Measurements from ENCODE around the gene SPA17.
A peak's percentile ranks its signal among the peaks of the same experiment; 100 is the strongest.

Gene SPA17

DNA sequence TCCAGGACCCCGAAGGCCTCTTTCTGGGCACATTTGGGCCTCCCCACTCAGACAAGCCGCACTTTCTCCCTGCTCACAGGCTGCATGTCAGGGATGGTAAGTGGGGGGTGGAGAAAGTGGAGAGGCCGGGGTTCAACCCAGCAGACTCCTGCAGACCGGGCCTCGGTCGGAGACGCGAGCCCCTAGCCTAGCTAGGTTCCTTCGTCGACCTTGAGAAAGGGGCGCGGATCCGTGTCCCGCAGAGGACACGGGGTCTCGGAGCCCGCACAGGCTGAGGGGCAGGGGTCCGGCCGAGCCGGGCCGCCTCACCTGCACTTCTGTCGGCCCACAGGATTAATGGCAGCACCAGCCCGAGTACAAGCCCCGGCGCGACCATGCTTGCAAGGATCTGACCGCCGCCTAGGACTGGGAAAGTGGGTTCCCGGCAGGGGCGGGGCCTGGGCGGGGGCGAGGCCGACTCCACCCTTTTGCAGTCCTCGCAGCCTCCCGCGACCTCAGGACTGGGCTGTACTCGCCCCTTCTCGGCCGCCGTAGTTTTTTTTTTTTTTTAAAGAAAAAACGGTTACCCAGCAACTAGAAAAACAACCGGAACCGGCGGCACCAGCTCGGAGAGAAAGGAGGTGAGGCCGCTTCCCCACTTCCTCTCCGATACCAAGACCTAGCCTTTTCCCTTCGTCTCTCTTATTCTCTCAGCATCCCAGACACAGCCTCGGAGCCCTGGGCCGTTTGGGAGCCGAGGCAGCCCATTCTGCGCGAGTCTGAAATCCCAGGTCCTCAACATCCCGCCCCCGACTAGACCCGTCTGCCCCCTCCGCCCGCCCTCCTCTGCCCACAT is at the start of gene SPA17, which contains the start of gene SIAE:
Gene SPA17 (plus strand): TSS at position 572 of the 835 bp plus-strand sequence. CDS start 1,361 bp downstream, outside the sequence.
Gene SIAE (minus strand): TSS at position 407 of the 835 bp plus-strand sequence. CDS start 31 bp downstream, at position 376.
- DNase-seq = peak; percentile 96

DNA sequence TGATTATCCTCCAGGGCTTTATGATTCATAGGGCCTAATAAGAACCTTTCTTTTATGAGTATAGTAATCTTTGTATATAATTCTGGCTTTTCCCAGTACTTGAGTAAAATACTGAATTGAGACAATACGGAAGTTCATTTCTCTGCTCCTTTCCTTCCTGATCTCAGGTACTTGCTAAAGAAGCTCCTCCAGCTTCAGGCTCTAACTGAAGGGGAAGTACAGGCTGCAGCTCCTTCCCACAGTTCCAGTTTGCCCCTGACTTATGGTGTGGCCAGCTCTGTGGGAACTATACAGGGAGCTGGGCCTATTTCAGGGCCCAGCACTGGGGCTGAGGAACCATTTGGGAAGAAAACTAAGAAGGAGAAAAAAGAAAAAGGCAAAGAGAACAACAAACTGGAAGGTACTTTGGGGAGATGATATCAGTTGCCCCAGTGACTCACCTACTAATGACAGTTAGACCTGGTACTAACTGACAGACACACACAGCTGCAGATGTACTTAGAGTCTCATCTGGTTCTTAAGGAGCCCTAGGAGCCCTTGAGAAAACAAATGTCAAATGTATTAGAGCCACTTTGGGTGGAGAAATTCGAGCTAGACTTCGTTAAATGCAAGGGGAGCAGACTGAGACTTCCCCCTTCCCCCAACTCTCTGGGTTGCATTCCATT is 48.1 kb upstream of the SPA17 start:
- DNase-seq = no peak

DNA sequence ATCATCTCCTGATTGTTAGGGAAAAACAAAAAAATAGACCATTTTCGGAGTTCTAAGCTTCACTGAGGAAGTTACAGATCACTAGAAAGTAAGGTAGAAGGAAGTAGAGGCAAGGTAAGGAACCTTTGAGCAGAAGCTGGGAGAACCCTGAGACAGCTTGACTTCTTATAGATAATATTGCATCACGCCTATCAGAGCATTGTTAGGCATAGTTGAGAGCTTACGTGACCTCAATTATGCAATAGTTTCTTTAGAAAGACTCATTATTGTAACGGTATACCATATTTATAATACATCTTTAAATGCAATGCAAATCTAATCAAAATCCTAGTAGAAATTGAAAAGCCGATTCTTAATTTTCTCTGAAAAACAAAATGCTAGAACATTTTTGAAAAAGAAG is 46.2 kb upstream of the SPA17 start:
- no peak for DNase-seq

DNA sequence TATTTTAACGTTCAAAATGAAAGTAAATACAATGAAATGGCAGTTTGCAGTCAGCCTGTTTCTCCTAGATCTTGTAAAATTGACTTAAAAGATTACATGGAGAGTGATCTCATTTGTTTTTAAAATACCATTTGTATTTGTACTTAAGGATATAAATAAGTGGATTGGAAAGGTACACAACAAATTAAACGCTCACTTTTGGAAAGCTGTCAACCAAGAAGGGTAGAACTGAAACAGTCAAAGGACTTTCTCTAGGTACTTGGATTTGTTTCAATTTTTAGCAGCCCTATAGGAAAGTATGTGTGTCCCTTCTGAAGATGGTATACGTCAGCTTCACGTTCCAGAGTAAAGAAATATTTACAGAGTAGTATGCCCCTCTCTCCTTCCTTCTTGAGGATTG is 43.7 kb upstream of the SPA17 start:
- no peak for DNase-seq

DNA sequence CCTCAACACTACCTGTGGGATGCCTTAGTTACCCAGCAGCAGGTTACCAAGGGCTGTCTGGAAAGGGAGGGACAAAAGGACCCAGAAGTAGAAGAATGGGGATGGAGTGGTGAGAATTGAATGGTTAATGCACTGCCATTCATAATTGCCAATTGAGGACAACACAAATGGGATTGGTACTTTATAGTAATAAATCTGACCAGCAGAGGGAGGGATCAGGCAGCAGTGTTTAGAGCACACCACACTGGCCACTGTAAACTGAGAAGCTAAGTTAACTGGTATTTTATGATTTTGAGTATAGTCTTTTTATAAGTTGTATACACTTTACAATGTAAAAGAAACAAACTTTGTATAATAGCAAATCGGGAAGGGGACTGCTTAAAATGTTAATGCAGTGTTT is 40.3 kb upstream of the SPA17 start:
- DNase-seq = no peak

DNA sequence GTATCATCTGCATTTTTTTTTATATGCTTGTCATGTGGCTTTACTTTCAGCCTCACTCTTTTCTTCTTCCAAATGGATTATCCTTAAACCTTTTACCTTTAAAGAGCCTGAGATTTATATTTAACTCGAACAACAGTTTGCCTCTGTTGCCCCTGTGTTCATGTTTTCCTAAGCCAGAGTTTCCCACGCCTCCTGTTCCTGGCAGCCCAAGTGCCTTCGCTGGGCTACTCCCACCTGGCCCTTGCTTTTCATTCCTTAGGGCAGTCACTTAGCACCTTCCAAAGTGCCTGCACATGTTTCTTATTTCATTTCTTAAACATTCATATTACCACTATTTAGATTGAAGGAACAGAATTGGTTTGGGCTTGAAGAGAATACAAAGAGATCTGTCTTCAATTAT is 37.8 kb upstream of the SPA17 start:
- DNase-seq = no peak

DNA sequence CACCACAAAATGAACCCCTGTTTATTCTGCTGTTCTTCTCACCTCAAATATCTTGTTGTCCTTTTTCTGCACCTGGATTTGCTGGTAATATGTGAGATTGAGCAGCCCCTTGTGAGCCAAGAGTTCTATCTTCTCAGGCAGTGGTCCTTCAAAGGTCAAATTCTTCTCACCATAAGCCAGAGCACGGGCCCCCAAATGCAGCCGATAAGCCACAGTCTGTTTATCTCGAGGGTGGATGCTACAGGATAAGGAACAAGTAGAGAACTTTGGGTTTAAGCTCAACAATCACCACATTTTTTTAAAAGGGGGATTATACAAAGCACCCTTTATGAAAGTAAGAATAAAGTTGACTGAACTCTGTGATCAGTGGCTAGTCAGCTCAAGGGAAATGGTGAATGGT is 35.2 kb upstream of the SPA17 start:
- DNase-seq = no peak

DNA sequence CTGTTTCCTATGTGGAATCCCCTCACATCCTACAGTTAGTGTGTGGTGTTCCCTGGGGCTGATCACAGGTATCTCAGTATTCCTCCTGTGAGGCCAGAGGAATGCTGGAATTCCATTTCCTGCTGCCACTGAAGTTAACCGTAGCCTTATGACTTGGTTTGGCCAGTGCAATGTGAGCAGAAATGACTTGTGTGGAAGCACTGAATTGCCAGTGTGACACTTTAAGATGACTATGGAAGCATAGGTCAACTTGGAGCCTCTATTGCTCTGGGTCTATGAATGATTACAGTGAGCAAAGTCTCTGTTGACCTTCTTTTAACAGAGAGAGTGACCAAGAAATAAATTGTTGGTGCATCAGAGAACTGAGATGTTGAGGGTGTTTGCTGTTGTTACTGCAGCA is 34.5 kb upstream of the SPA17 start:
- DNase-seq = no peak

DNA sequence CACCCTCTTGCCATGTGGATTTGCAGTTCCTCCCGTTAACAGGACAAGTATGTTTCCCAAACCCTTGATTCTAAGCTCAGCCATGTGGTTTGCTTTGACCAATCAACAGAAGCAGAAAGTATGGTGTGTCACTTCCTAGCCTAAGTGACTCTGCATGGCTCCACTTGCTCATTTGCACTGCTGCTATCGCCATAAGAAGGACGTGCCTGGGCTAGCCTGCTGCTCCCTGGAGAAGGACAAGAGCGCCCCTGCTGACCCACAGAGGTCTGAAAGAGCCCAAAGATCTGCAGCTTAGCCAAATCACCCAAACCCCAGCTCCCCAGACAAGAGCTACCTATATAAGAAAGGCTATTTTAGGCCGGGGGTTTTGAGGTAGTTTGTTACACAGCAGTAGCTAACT is 33.0 kb upstream of the SPA17 start:
- no peak for DNase-seq

DNA sequence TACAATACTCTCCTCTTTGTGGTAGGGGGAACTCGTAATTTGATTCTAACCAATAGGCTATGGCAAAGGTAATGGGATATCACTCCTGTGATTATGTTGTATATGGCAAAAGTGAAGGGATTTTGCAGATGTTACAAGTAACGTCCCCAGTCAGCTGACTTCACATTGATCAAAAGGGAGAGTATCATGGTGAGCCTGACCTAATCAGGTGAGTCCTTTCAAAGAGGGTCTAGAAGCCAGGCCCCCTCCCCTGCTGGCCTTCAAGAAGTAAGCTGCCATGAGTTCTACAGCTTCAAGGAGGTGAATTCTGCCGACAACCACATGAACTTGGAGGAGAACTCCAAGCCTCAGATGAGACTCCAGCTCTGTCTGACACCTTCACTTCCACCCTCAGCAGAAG is 31.1 kb upstream of the SPA17 start:
- no peak for DNase-seq

DNA sequence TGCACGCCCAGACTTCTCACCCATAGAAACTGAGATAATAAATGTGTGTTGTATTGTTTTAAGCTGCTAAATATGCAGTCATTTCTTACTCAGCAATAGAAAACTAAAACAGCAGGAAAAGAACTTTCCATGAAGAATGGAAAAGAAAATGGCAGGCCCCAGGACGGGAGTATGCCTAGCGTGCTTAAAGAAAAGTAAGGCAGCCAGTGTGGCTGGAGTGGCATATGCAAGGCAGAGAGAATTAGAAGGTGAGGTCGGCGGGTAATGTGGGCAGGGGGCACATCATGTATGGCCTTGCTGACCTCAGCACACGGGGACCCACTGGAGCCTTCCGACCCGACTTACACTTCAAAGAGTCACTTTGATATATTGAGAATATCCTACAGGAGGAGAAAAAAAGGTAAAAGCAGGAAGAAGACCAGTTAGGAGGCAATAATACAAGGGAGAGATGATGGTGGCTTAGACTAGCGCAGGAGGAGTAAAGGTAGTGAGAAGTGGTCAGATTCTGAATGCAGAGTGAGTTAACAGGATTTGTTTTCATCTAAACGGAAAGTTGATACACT is 30.6 kb upstream of the SPA17 start:
- no peak for DNase-seq

DNA sequence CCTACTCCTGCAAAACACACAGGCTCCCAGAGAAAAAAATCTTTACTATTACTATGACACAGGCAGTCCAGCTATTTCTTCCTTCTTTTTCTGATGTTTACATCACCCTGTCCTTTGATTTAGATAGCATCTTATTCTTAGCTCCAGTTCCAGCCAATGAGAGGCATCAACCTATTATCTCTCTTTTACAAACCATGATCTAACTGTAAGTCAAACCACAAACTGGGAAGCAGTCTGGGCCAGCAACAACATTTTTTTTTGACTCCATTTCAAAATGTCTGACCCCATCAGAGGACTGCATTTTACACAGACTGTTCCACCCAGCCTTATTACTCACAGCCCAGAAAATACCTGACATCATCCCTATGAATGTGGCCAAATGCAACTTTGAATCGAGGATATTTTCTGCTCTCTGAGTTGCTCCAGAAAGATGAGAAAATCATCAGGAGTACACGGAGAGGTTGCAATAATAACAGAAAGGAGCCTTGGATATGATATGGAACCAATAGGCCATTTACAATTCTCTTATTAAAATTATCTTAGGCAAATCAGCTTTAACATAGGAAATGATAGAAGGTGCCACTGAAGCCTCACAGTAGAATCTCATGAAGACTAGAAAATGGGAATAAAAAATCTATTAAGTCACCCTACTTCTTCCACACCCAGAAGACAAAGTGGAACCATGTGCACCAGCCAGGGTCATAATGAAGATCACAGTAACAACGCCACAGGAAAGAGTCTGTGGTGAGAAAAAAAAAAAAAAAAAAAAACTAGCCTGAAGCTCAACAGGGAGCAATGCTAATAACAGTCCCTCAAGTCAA is 29.9 kb upstream of the SPA17 start:
- DNase-seq = peak; percentile 48

DNA sequence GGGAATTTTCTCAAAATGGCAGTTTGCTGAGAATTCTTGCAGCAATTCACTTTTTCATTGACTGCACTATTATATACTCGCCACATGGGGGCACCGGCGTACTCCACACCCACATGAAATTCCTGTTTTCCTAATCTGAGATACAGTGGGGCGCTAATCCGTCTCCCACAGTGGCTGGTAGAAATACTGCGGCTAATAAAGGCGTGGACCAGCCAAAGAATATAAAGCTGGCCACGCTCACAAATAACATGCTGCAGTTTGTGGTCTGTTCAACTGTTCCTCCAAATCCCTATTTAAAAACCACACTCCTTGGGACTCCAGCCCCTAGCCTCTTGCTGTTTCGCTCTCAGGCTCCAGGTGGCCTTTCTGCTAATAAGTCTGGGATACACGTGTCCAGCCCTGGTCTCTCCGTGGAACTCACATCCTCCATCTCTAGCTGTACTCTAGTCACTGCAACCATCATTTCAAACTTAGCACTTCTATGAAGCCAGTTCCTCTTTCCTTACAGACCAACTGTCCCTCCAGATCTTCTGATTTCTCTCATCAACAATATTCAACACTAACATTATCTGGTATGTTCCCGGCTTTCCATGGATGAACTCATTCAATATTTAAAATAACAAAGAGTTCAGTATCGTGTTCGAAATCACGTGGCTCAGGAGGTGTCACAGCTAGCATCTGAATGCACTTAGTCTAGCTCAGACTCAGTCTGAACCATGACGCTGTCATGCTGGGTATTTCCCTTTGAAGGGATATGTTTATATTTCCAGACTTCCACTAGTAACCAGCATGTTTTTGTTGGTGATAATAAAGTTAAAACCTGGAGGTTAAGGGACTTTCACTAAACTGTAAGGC is 29.1 kb upstream of the SPA17 start:
- peak; percentile 90 for DNase-seq

DNA sequence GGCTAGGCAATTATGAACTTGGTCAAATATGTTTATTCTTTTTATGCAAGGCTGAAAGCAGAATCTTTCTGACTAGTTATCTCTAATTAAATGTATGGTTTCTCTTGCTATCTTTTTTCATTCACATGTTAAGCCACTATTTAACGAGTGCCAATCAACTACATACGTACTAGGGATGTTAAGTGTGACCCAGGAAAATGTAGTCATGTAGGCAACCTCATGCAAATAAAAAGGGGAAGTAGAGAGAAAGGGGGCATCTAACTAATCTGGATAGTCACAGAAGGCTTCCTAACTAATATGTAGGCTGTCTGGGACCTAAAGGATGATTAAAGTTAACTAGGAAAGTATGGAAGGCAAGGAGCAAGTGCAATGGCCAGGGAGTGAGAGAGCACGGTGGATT is 27.6 kb upstream of the SPA17 start:
- no peak for DNase-seq

DNA sequence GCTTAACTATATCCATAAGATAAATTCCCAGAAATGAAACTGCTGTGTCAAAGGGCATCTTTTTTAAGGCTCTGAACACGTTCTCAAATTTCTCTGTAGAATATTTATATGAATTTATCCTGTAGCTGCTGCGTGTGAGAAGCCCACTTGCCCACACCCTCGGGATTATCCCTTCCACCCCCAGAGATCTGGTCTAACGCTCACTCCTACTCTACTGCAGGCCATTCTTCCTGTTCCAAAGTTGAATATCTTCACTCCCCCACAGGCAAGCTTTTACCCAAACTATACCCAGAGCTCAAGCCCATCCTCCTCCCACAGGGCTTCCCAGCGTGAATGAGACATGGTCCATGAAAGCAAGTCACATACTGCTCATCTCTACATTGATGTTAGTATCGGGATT is 25.1 kb upstream of the SPA17 start:
- no peak for DNase-seq

DNA sequence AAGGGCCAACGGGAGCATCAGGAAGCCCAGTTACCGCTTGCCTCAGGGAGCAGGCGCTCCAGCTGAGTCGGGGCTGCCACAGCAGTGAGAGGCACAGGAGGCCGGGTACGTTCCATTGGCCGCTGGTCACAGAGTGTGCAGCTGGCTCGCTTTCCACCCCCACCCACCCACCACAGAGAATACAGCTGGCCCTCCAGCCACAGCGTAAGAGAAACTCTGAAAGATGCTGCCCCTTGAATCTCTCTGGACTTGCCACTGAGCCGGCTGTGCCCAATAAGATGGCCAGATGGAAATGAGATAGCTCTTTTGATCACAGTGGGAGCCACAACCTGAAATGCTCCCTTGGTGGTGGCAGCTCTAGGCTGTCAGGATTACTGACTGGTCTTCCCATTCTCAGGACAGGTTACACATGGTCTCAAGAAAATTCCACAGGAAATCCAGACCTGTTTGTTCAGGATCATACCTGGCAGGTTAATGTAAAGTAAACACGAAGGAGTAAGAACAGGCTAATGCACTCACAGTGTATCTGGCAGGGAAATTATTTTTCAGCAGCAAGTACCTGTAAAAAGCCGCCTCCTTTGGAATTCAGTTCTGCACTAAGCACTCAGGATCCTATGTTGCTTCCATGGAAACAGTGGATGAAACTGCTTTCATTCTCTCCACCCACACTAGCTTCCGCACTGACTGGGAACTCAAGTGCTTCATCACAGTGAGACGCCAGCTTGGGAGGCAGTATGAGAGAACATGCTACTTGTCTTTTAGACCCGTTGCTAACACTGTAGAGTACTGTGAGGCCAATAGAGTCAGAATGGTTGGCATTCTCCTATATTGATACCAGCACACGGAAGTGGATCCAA is 16.7 kb upstream of the SPA17 start:
- peak; percentile 58 for DNase-seq

DNA sequence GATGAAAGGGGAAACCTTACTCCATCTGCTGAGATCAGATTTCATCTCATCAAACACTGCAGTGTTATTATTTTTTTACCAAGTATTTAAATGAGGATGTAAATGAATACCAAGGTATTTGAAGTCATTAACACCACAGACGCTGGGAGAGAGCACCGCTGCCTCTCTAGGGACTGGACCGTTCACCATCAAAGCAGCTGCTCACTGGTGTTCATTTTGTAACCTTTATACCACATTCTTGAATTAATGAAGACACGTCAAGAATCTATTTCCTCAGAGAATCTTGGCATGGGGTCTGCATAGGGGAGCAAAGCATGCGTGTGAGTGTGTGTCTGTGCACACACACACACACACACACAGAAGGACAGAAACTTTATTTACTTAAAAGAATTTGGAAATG is 15.8 kb upstream of the SPA17 start:
- no peak for DNase-seq

DNA sequence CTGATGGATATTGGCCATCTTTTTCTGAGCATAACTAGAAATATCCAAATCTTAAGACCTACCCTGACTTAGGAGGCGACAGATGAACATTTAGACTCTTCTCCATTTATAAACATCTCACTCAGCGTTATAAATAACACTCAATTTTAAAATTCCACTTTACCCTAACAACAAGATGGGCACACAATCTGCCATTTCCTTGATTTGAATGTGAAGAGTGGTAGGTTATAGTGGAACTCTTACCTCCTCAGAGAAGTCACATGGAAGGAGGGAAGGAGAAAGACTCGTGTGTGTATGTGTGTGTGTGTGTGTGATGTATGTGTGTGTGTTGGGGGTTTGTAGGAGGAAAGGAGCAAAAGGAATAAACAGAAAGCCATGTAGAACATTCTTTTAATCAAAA is 15.2 kb upstream of the SPA17 start:
- no peak for DNase-seq

DNA sequence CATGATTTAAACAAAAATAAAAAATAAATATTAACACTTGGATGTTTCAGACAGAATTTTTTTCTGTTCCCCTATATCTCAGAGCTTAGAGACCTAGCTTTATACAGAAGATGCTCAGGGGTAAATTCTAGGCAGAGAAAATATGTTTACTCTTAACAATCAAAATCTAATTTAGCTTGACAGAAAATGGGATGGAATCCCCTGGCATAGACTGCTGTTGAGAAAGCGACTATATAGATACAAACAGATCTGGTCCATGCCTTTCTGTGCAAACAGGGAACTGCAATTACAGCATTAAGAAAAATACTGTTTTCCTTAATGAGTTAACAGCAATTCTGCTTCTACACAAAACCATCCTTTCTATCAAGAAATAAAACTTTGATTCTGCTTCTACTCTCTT is 14.7 kb upstream of the SPA17 start:
- no peak for DNase-seq

DNA sequence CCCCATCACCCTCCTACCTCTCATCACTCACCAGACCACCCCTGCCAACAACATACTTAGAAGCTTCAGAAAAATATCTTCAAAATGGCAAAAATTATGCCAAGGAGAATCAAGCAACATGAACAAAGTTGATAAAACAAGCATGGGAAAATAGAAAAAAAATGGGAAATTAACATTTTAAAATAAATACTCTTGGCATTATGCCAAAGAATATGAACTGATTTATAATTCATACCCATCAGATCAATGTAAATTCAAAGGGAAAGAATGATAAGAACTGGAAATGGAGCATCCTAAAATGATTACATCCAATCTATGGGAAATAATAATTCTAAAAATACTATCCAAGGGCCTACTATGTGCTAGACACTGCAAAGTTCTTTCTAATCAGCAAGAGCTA is 12.2 kb upstream of the SPA17 start:
- no peak for DNase-seq

DNA sequence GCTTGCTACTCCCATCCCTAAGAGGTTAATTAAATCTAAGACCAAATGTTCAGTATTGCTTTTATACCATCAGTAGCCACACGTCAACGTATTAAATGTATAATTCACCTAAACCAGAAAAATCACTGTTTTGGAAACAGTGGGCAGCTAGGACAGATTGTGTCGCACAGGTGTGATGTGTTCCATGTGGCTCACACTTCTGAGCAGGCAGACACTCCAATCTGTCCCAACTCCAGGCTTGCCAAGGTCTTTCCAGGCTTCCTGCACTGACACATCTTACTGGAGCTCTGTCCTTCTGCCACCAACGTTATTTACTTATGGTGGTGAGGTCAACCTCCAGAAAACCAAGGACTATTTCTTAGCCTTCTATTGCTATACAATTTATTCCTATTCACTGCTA is 11.6 kb upstream of the SPA17 start:
- DNase-seq = no peak

Data from eye (tissue), 1 donor.